Hepatocyte (in vitro differentiated cells): ENCODE results near the gene CCL2.

Source experiments
- CTCF ChIP-seq: fragments of 200-600 bp; sonication (generic); IDR thresholded peaks from 2 replicates; pipeline ENCODE4 v1.5.1; 2016; ENCODE audit warnings: antibody characterized with exemption, mild to moderate bottlenecking; ENCODE audit not compliant: poor library complexity
- EZH2 ChIP-seq: fragments of 200-600 bp; sonication (generic); IDR thresholded peaks from 2 replicates; pipeline ENCODE4 v1.6.1; 2016; ENCODE audit warnings: antibody characterized with exemption, mild to moderate bottlenecking, borderline replicate concordance
- EZH2phosphoT487 ChIP-seq: fragments of 200-600 bp; sonication (generic); IDR thresholded peaks from one replicate; pipeline ENCODE4 v1.6.1; 2018; ENCODE audit warnings: antibody characterized with exemption, mild to moderate bottlenecking, low read depth, moderate library complexity; ENCODE audit not compliant: unreplicated experiment, severe bottlenecking

GRCh38 chr17:34248511-34249024 lies 6.5 kb upstream of the CCL2 start:
- no peak for TF ChIP-seq CTCF
- no peak for TF ChIP-seq EZH2phosphoT487
- no peak for TF ChIP-seq EZH2
